H9 (cell line): Measurements from ENCODE around the gene FYN. TPM values are rescaled to one million over a fixed set of nuclear protein-coding genes. Genes with fewer than 3 reads are reported as not detected.

Source experiments
- DNase-seq: peaks from one replicate; pipeline ENCODE4 v3.0.0-alpha.2; 2017
- H2AFZ ChIP-seq: one replicate; pipeline ENCODE4 v1.6.1; 2013; ENCODE audit warnings: mild to moderate bottlenecking, low read length, control low read depth, moderate library complexity
- H2AK5ac ChIP-seq: 2 replicates; pipeline ENCODE4 v1.6.1; 2013; ENCODE audit warnings: low read length, control low read depth, mixed read lengths; ENCODE audit not compliant: insufficient read length
- H2BK120ac ChIP-seq: one replicate; pipeline ENCODE4 v1.6.1; 2013; ENCODE audit warnings: low read depth, mild to moderate bottlenecking, low read length, control low read depth, inconsistent platforms; ENCODE audit not compliant: poor library complexity, severe bottlenecking
- H2BK12ac ChIP-seq: 2 replicates; pipeline ENCODE4 v1.6.1; 2013; ENCODE audit warnings: low read length, control low read depth, mixed read lengths, low read depth; ENCODE audit not compliant: insufficient read length
- H2BK15ac ChIP-seq: 2 replicates; pipeline ENCODE4 v1.6.1; 2013; ENCODE audit warnings: low read depth, low read length, control low read depth
- H2BK20ac ChIP-seq: one replicate; pipeline ENCODE4 v1.6.1; 2013; ENCODE audit warnings: low read depth, mild to moderate bottlenecking, low read length, control low read depth, inconsistent platforms; ENCODE audit not compliant: poor library complexity, severe bottlenecking
- H2BK5ac ChIP-seq: 2 replicates; pipeline ENCODE4 v1.6.1; 2013; ENCODE audit warnings: low read length, control low read depth, mixed read lengths; ENCODE audit not compliant: insufficient read length
- H3K14ac ChIP-seq: 2 replicates; pipeline ENCODE4 v1.6.1; 2013; ENCODE audit warnings: low read length, control low read depth; ENCODE audit not compliant: insufficient read depth
- H3K18ac ChIP-seq: 2 replicates; pipeline ENCODE4 v1.6.1; 2013; ENCODE audit warnings: low read depth, mild to moderate bottlenecking, mixed read lengths, low read length, control low read depth; ENCODE audit not compliant: insufficient read length
- H3K23ac ChIP-seq: 2 replicates; pipeline ENCODE4 v1.6.1; 2013; ENCODE audit warnings: low read length, control low read depth, mixed read lengths, low read depth; ENCODE audit not compliant: insufficient read length
- H3K23me2 ChIP-seq: 2 replicates; pipeline ENCODE4 v1.6.1; 2013; ENCODE audit warnings: low read depth, mild to moderate bottlenecking, mixed read lengths, low read length, control low read depth; ENCODE audit not compliant: insufficient read length, poor library complexity, severe bottlenecking
- H3K27ac ChIP-seq: 2 replicates; pipeline ENCODE4 v1.5.1; 2013; ENCODE audit warnings: low read length, control low read depth, mixed read lengths, low read depth; ENCODE audit not compliant: insufficient read length
- H3K27me3 ChIP-seq: 2 replicates; pipeline ENCODE4 v1.6.1; 2013; ENCODE audit warnings: low read length, control low read depth, inconsistent platforms; ENCODE audit not compliant: insufficient read depth
- H3K4ac ChIP-seq: 2 replicates; pipeline ENCODE4 v1.6.1; 2013; ENCODE audit warnings: low read depth, mild to moderate bottlenecking, control low read depth, inconsistent platforms, low read length, moderate library complexity
- H3K4me1 ChIP-seq: 2 replicates; pipeline ENCODE4 v1.6.1; 2013; ENCODE audit warnings: low read length, control low read depth, inconsistent platforms; ENCODE audit not compliant: insufficient read depth
- H3K4me2 ChIP-seq: 2 replicates; pipeline ENCODE4 v1.6.1; 2013; ENCODE audit warnings: low read length, control low read depth, mixed read lengths; ENCODE audit not compliant: insufficient read length, insufficient read depth
- H3K56ac ChIP-seq: 2 replicates; pipeline ENCODE4 v1.6.1; 2013; ENCODE audit warnings: low read depth, mild to moderate bottlenecking, mixed read lengths, low read length, control low read depth; ENCODE audit not compliant: insufficient read length
- H3K79me1 ChIP-seq: 2 replicates; pipeline ENCODE4 v1.6.1; 2013; ENCODE audit warnings: low read depth, mild to moderate bottlenecking, moderate library complexity, low read length, control low read depth, inconsistent platforms; ENCODE audit not compliant: insufficient read depth, poor library complexity, severe bottlenecking
- H3K79me2 ChIP-seq: 2 replicates; pipeline ENCODE4 v1.6.1; 2013; ENCODE audit warnings: low read length, control low read depth, inconsistent platforms; ENCODE audit not compliant: insufficient read depth
- H3K9ac ChIP-seq: 2 replicates; pipeline ENCODE4 v1.6.1; 2013; ENCODE audit warnings: low read length, control low read depth, mixed read lengths; ENCODE audit not compliant: insufficient read length; ENCODE audit errors: extremely low read depth
- H3K9me3 ChIP-seq: one replicate; pipeline ENCODE4 v1.6.1; 2013; ENCODE audit warnings: low read depth, low read length, inconsistent platforms; ENCODE audit not compliant: control insufficient read depth
- H3T11ph ChIP-seq: one replicate; pipeline ENCODE4 v1.6.1; 2013; ENCODE audit warnings: mild to moderate bottlenecking, low read length, control low read depth, inconsistent platforms
- H4K20me1 ChIP-seq: one replicate; pipeline ENCODE4 v1.6.1; 2013; ENCODE audit not compliant: control insufficient read depth, insufficient read length, insufficient read depth
- H4K5ac ChIP-seq: 2 replicates; pipeline ENCODE4 v1.6.1; 2013; ENCODE audit warnings: low read depth, mild to moderate bottlenecking, mixed read lengths, low read length, control low read depth; ENCODE audit not compliant: insufficient read length
- H4K8ac ChIP-seq: replicated peaks from 2 replicates; pipeline ENCODE4 v1.6.1; 2013; ENCODE audit warnings: low read length, control low read depth, mixed read lengths, low read depth; ENCODE audit not compliant: insufficient read length
- H4K91ac ChIP-seq: 2 replicates; pipeline ENCODE4 v1.6.1; 2013; ENCODE audit warnings: low read depth, mild to moderate bottlenecking, moderate library complexity, mixed read lengths, low read length, control low read depth; ENCODE audit not compliant: insufficient read length
- H3K27ac Mint-ChIP-seq, 3 experiments: 2 replicates in 2 of 3; 3 replicates in 1 of 3; pipeline ENCODE4 v1.8.0; 2020 to 2021; ENCODE audit warnings: mixed read lengths in 3 of 3, mild to moderate bottlenecking in 1 of 3, moderate library complexity in 1 of 3
- H3K27me3 Mint-ChIP-seq: 2 replicates; pipeline ENCODE4 v1.8.0; 2021; ENCODE audit warnings: low read depth, mild to moderate bottlenecking, moderate library complexity, mixed read lengths
- H3K36me3 Mint-ChIP-seq, 3 experiments: 2 replicates in 2 of 3; 3 replicates in 1 of 3; pipeline ENCODE4 v1.8.0; 2020 to 2021; ENCODE audit warnings: low read depth in 3 of 3, mixed read lengths in 3 of 3; ENCODE audit not compliant: insufficient read depth in 1 of 3
- H3K4me1 Mint-ChIP-seq, 2 experiments: 2 replicates each; pipeline ENCODE4 v1.8.0; 2020; ENCODE audit warnings: mixed read lengths in 2 of 2
- H3K4me3 Mint-ChIP-seq, 2 experiments: 2 replicates in 1 of 2; 3 replicates in 1 of 2; pipeline ENCODE4 v1.8.0; 2020 to 2021; ENCODE audit warnings: mild to moderate bottlenecking in 2 of 2, mixed read lengths in 2 of 2, moderate library complexity in 1 of 2
- H3K9me3 Mint-ChIP-seq, 2 experiments: 2 replicates in 1 of 2; 3 replicates in 1 of 2; pipeline ENCODE4 v1.8.0; 2020; ENCODE audit warnings: mild to moderate bottlenecking in 2 of 2, mixed read lengths in 2 of 2, moderate library complexity in 1 of 2
- WGBS: extraction: QIAGEN DNeasy Blood & Tissue Kit; methylation state at CpG from one replicate; pipeline ENCODE4 v1.1.7; 2013; ENCODE audit warnings: missing lambda C conversion rate, low lambda C conversion rate, mixed read lengths; ENCODE audit not compliant: insufficient read length; ENCODE audit errors: extremely low coverage; 5-methylcytosine and 5-hydroxymethylcytosine counted together
- total RNA-seq: library from RNA; stranded (reverse); gene quantifications from 2 replicates; pipeline ENCODE4 v1.2.1, GENCODE V29; 2021
- TF ChIP-seq, protein P1 (sequence below): fragments of 200-600 bp; sonication (generic); conservative IDR thresholded peaks from 3 replicates; pipeline ENCODE4 v1.8.0; 2021; ENCODE audit warnings: antibody characterized with exemption, mild to moderate bottlenecking

Gene FYN
- total RNA-seq, 1 experiment from 2014 or later: 64.8 TPM

DNA sequence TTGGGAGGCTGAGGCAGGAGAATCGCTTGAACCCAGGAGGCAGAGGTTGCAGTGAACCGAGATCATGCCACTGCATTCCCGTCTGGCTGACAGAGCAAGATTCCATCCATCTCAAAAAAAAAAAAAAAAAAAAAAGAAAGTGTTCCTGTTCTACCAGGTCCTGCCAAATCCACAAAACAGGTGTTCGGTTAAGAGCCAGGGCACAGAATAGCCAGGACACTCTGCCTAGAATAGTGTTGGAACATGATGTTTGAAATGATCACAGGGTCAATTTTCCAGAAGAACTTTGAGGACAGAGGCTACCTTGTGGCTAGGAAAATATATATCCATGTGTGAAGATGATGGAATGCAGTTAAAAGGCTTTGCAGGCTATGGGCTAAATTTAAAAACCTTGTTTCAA is 203.9 kb downstream of the FYN start:
- Histone ChIP-seq H4K5ac (no peak overlapping the region), H4K20me1 (no peaks in the 10 kb centered on the region), H3K27me3 (no peaks in the 10 kb centered on the region), H3K9me3 (no peaks in the 10 kb centered on the region), H3K4me2 (no peak overlapping the region), H4K91ac (no peak overlapping the region), H2AFZ (no peak overlapping the region), H3K27ac (no peak overlapping the region), H3K9ac (no peak overlapping the region), H2AK5ac (no peak overlapping the region), H2BK5ac (no peak overlapping the region), H3K14ac (no peak overlapping the region), H2BK20ac (no peak overlapping the region), H3K18ac (no peak overlapping the region), H2BK12ac (no peak overlapping the region), H3K4me1 (peaks cover 4% of the 10 kb centered on the region; the same call in 1 of the 2 replicates), H3K23ac (no peak overlapping the region), H3T11ph (no peak overlapping the region), H3K56ac (no peak overlapping the region), H3K79me1 (no peaks in the 10 kb centered on the region), H2BK15ac (no peak overlapping the region), H4K8ac (no peak overlapping the region), H3K79me2 (no peaks in the 10 kb centered on the region), H3K4ac (no peak overlapping the region), H2BK120ac (no peak overlapping the region), H3K23me2 (no peaks in the 10 kb centered on the region)
- Mint-ChIP-seq H3K27me3 (no peaks in the 10 kb centered on the region), H3K27ac (no peak overlapping the region), H3K36me3 (peaks cover 7 to 26% (median 17%) of the 10 kb centered on the region in 3 experiments; a peak in 6 of 7 replicates), H3K4me1 (peaks cover 30 to 45% of the 10 kb centered on the region in 2 experiments), H3K4me3 (no peak overlapping the region), H3K9me3 (no peaks in the 10 kb centered on the region)
- WGBS: no CpG with 5 or more reads among the region's 4 CpGs
- no peak for DNase-seq
- TF ChIP-seq, protein P1, sequence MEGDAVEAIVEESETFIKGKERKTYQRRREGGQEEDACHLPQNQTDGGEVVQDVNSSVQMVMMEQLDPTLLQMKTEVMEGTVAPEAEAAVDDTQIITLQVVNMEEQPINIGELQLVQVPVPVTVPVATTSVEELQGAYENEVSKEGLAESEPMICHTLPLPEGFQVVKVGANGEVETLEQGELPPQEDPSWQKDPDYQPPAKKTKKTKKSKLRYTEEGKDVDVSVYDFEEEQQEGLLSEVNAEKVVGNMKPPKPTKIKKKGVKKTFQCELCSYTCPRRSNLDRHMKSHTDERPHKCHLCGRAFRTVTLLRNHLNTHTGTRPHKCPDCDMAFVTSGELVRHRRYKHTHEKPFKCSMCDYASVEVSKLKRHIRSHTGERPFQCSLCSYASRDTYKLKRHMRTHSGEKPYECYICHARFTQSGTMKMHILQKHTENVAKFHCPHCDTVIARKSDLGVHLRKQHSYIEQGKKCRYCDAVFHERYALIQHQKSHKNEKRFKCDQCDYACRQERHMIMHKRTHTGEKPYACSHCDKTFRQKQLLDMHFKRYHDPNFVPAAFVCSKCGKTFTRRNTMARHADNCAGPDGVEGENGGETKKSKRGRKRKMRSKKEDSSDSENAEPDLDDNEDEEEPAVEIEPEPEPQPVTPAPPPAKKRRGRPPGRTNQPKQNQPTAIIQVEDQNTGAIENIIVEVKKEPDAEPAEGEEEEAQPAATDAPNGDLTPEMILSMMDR: no peak
